ENCODE measurements around the gene INPP4B. TPM values are rescaled to one million over a fixed set of nuclear protein-coding genes. Genes with fewer than 3 reads are reported as not detected.

The INPP4B gene
- total RNA-seq, 1 experiment from 2014 or later: 0.07 TPM

DNA sequence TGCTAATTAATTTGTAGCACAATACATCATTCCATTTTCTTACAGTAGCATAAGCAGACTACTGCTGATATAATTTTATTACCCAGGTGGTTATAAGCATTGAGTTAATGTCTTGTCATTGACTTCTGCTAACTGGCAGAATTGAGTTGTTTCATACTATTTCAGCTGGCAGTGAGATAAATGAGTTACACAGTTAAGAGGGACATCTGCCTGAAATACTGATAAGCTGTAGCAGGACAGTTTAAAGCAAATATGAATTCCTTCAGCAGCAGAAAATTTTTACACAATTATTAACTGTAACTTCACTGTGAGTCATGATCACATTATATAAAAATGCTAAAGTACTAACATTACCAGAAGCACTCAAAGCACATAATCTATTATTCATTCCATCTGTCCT lies 326.8 kb downstream of the INPP4B start:
- Histone ChIP-seq H3K9ac (ENCODE audit: extremely low read depth, insufficient read length, low read length) (no peak overlapping the region), H3K27me3 (ENCODE audit: insufficient read depth, low read length) (no peaks in the 10 kb centered on the region), H4K91ac (ENCODE audit: insufficient read length, low read depth, low read length) (no peak overlapping the region), H2BK15ac (ENCODE audit: low read depth, low read length) (no peak overlapping the region), H3K79me1 (ENCODE audit: insufficient read depth, low read depth, low read length, poor library complexity, severe bottlenecking) (no peaks in the 10 kb centered on the region), H3K4me2 (ENCODE audit: insufficient read depth, insufficient read length, low read length) (no peak overlapping the region), H2BK5ac (ENCODE audit: insufficient read length, low read length) (no peak overlapping the region), H3K4me1 (ENCODE audit: insufficient read depth, low read length) (no peaks in the 10 kb centered on the region), H4K8ac (replicated peaks; ENCODE audit: insufficient read length, low read depth, low read length) (no peak overlapping the region), H3K79me2 (ENCODE audit: insufficient read depth, low read length) (no peaks in the 10 kb centered on the region), H3K56ac (ENCODE audit: insufficient read length, low read depth, low read length) (no peak overlapping the region), H2BK12ac (ENCODE audit: insufficient read length, low read depth, low read length) (no peak overlapping the region), H3K23ac (ENCODE audit: insufficient read length, low read depth, low read length) (no peak overlapping the region), H3T11ph (ENCODE audit: low read length) (no peak overlapping the region), H3K18ac (ENCODE audit: insufficient read length, low read depth, low read length) (no peak overlapping the region), H3K9me3 (ENCODE audit: control insufficient read depth, low read depth, low read length) (no peaks in the 10 kb centered on the region), H4K5ac (ENCODE audit: insufficient read length, low read depth, low read length) (no peak overlapping the region), H2AK5ac (ENCODE audit: insufficient read length, low read length) (no peak overlapping the region), H3K4ac (ENCODE audit: low read depth, low read length) (no peak overlapping the region), H3K23me2 (ENCODE audit: insufficient read length, low read depth, low read length, poor library complexity, severe bottlenecking) (no peaks in the 10 kb centered on the region), H3K27ac (ENCODE audit: insufficient read length, low read depth, low read length) (no peak overlapping the region), H4K20me1 (ENCODE audit: control insufficient read depth, insufficient read depth, insufficient read length) (no peaks in the 10 kb centered on the region), H2BK120ac (ENCODE audit: low read depth, low read length, poor library complexity, severe bottlenecking) (no peak overlapping the region), H2BK20ac (ENCODE audit: low read depth, low read length, poor library complexity, severe bottlenecking) (no peak overlapping the region), H2AFZ (ENCODE audit: low read length) (no peak overlapping the region), H3K14ac (ENCODE audit: insufficient read depth, low read length) (no peak overlapping the region)
- Mint-ChIP-seq H3K27me3 (ENCODE audit: low read depth) (no peaks in the 10 kb centered on the region), H3K9me3 (no peaks in the 10 kb centered on the region), H3K36me3 (ENCODE audit: insufficient read depth in 1 of 3, low read depth in 3 of 3) (no peaks in the 10 kb centered on the region), H3K4me3 (no peak overlapping the region), H3K27ac (no peak overlapping the region), H3K4me1 (no peaks in the 10 kb centered on the region)
- DNase-seq: no peak
- TF ChIP-seq, protein P1, sequence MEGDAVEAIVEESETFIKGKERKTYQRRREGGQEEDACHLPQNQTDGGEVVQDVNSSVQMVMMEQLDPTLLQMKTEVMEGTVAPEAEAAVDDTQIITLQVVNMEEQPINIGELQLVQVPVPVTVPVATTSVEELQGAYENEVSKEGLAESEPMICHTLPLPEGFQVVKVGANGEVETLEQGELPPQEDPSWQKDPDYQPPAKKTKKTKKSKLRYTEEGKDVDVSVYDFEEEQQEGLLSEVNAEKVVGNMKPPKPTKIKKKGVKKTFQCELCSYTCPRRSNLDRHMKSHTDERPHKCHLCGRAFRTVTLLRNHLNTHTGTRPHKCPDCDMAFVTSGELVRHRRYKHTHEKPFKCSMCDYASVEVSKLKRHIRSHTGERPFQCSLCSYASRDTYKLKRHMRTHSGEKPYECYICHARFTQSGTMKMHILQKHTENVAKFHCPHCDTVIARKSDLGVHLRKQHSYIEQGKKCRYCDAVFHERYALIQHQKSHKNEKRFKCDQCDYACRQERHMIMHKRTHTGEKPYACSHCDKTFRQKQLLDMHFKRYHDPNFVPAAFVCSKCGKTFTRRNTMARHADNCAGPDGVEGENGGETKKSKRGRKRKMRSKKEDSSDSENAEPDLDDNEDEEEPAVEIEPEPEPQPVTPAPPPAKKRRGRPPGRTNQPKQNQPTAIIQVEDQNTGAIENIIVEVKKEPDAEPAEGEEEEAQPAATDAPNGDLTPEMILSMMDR (conservative IDR thresholded peaks at IDR 0.05): no peak

Measured in H9 (cell line).